ENCODE measurements around the gene PLA2G3. TPM values are rescaled to one million over a fixed set of nuclear protein-coding genes. Genes with fewer than 3 reads are reported as not detected.

PLA2G3 gene
- total and polyA plus RNA-seq, 12 donors: 0.01 TPM; not detected in 11

GRCh38 chr22:31107894-31108218, 32.5 kb downstream of the PLA2G3 start:
- intact Hi-C loops (cut with DNase I): loop anchor here in 7 of 10 donors (1.0 to 10.0 kb wide), 7 partner anchors 39 to 127 kb away; partner anchors contain the start of gene LIMK2 (in 2 of the 7)
- peaks cover 0 to 30% (median 17%) of the 10 kb centered on the region in 9 donors for H3K36me3 ChIP-seq
- ATAC-seq (peak in 7 of 8 donors; percentile 5 to 15 (median 11)), DNase-seq (no peak)
- H3K27me3 ChIP-seq: no peaks in the 10 kb centered on the region
- peaks cover 0 to 5% (median 0%) of the 10 kb centered on the region in 11 donors for H3K9me3 ChIP-seq
- peak overlapping the region in 9 of 10 donors; percentile 54 to 90 (median 82) for H3K4me3 ChIP-seq
- peak in 2 of 9 donors; percentile 21 to 32 for TF ChIP-seq CTCF (IDR thresholded peaks at IDR 0.05)
- peak overlapping the region; percentile 16 to 96 (median 94) for H3K27ac ChIP-seq
- WGBS, 2 donors: 1 to 2% methylated on average over 5 of the region's 5 CpGs
- peaks cover 0 to 40% (median 24%) of the 10 kb centered on the region in 9 donors for H3K4me1 ChIP-seq

- Histone ChIP-seq H3K27ac (peak within 1 kb of the TSS; percentile 55 to 96 (median 94)), H3K9me3 (peaks cover 0 to under 1% (median 0%) of the 10 kb centered on the region in 11 donors), H3K36me3 (peaks cover 0 to 35% (median 22%) of the 10 kb centered on the region in 9 donors), H3K27me3 (no peaks in the 10 kb centered on the region), H3K4me1 (peaks cover 0 to 45% (median 24%) of the 10 kb centered on the region in 9 donors), H3K4me3 (peak within 1 kb of the TSS; percentile 54 to 90 (median 80))
- intact Hi-C loops (cut with DNase I): loop anchor here in 7 of 10 donors (1.0 to 10.0 kb wide), 7 partner anchors 40 to 127 kb away; partner anchors contain the start of gene LIMK2 (in 2 of the 7)
- WGBS, 2 donors: 6 to 7% methylated on average over 67 of the region's 67 CpGs
- DNase-seq (peak; percentile 97 to 98), ATAC-seq (peak; percentile 92 to 96 (median 94))
- TF ChIP-seq CTCF (IDR thresholded peaks at IDR 0.05): peak; percentile 91 to 99 (median 93)
Measured at GRCh38 chr22:31107178-31107893, 33.0 kb downstream of the PLA2G3 start, which contains the start of gene SELENOM. TSS of gene SELENOM (minus strand) at chr22:31107568. CDS start at chr22:31107505, 63 bp downstream.

GRCh38 chr22:31106731-31107177, 33.6 kb downstream of the PLA2G3 start:
- peaks cover 0 to 41% (median 28%) of the 10 kb centered on the region in 9 donors for H3K36me3 ChIP-seq
- peak overlapping the region; percentile 54 to 90 (median 80) for H3K4me3 ChIP-seq
- H3K9me3 ChIP-seq: no peaks in the 10 kb centered on the region
- ATAC-seq: peak; percentile 13 to 39 (median 30)
- H3K27me3 ChIP-seq: no peaks in the 10 kb centered on the region
- DNase-seq: peak in 1 of 2 donors; percentile 60
- TF ChIP-seq CTCF (IDR thresholded peaks at IDR 0.05): no peak
- H3K27ac ChIP-seq: peak overlapping the region; percentile 55 to 96 (median 94)
- WGBS, 2 donors: 35 to 46% methylated on average over 14 of the region's 14 CpGs
- peaks cover 5 to 51% (median 30%) of the 10 kb centered on the region in 9 donors for H3K4me1 ChIP-seq
- intact Hi-C loops (cut with DNase I): loop anchor here in 7 of 10 donors (1.0 to 10.0 kb wide), 7 partner anchors 41 to 128 kb away; partner anchors contain the start of gene LIMK2 (in 2 of the 7)

GRCh38 chr22:31106001-31106571, 34.2 kb downstream of the PLA2G3 start:
- peaks cover 7 to 55% (median 30%) of the 10 kb centered on the region in 9 donors for H3K4me1 ChIP-seq

More at GRCh38 chr22:31106001-31106571, 34.2 kb downstream of the PLA2G3 start:
- DNase-seq (peak; percentile 12 to 13), ATAC-seq (peak in 1 of 8 donors; percentile 0)
- peak overlapping the region; percentile 55 to 96 (median 94) for H3K27ac ChIP-seq
- H3K27me3 ChIP-seq: no peaks in the 10 kb centered on the region
- intact Hi-C loops (cut with DNase I): loop anchor here in 5 of 10 donors (2.0 to 10.0 kb wide), 5 partner anchors 41 to 129 kb away; partner anchors contain the start of gene LIMK2 (in 2 of the 5)
- H3K4me3 ChIP-seq: peak overlapping the region; percentile 54 to 90 (median 80)
- H3K36me3 ChIP-seq: peaks cover 0 to 48% (median 34%) of the 10 kb centered on the region in 9 donors
- H3K9me3 ChIP-seq: no peaks in the 10 kb centered on the region
- 52 to 57% methylated on average over 4 of the region's 4 CpGs for WGBS, 2 donors
- no peak for TF ChIP-seq CTCF (IDR thresholded peaks at IDR 0.05)
